Chondrocyte (in vitro differentiated cells): Measurements from ENCODE around the gene KCNK3. TPM values are rescaled to one million over a fixed set of nuclear protein-coding genes. Genes with fewer than 3 reads are reported as not detected.

ENCODE experiments used
- DNase-seq: peaks from one replicate; pipeline ENCODE4 v3.0.0; 2021; ENCODE audit warnings: mixed read lengths, low spot score
- H3K27ac Mint-ChIP-seq: one replicate; pipeline ENCODE4 v1.8.0; 2021; ENCODE audit warnings: mild to moderate bottlenecking, moderate library complexity, mixed read lengths; ENCODE audit not compliant: unreplicated experiment
- H3K27me3 Mint-ChIP-seq: 2 replicates; pipeline ENCODE4 v1.8.0; 2021; ENCODE audit warnings: low read depth, mixed read lengths
- H3K36me3 Mint-ChIP-seq: 2 replicates; pipeline ENCODE4 v1.8.0; 2021; ENCODE audit warnings: low read depth, mixed read lengths
- H3K4me1 Mint-ChIP-seq: 2 replicates; pipeline ENCODE4 v1.8.0; 2021; ENCODE audit warnings: low read depth, mild to moderate bottlenecking, mixed read lengths
- H3K4me3 Mint-ChIP-seq: one replicate; pipeline ENCODE4 v1.8.0; 2021; ENCODE audit warnings: mild to moderate bottlenecking, moderate library complexity, mixed read lengths; ENCODE audit not compliant: unreplicated experiment
- H3K9me3 Mint-ChIP-seq: 2 replicates; pipeline ENCODE4 v1.8.0; 2021; ENCODE audit warnings: low read depth, mixed read lengths
- CTCF ChIP-seq: fragments of 200-600 bp; sonication (generic); IDR thresholded peaks from 2 replicates; pipeline ENCODE4 v1.5.0; 2021; ENCODE audit warnings: antibody characterized with exemption, mild to moderate bottlenecking, moderate library complexity
- total RNA-seq: library from RNA; stranded (reverse); gene quantifications from 3 replicates; pipeline ENCODE4 v1.2.1, GENCODE V29; 2021

KCNK3 gene
- total RNA-seq, 1 donor from 2014 or later = 2.9 TPM

GRCh38 chr2:26765475-26766200 is 73.1 kb downstream of the KCNK3 start:
- peaks cover 57% of the 10 kb centered on the region for H3K4me1 Mint-ChIP-seq
- peak overlapping the region; percentile 87 for H3K4me3 Mint-ChIP-seq
- H3K9me3 Mint-ChIP-seq = no peaks in the 10 kb centered on the region
- no peak for TF ChIP-seq CTCF
- H3K27me3 Mint-ChIP-seq = no peaks in the 10 kb centered on the region
- no peak for DNase-seq
- H3K36me3 Mint-ChIP-seq = no peaks in the 10 kb centered on the region
- H3K27ac Mint-ChIP-seq = peak overlapping the region; percentile 85

GRCh38 chr2:26767129-26767528 is 74.6 kb downstream of the KCNK3 start:
- no peak for TF ChIP-seq CTCF
- H3K4me3 Mint-ChIP-seq = no peak overlapping the region
- no peak overlapping the region for H3K27ac Mint-ChIP-seq
- no peaks in the 10 kb centered on the region for H3K36me3 Mint-ChIP-seq
- H3K4me1 Mint-ChIP-seq = peaks cover 71% of the 10 kb centered on the region
- no peak for DNase-seq
- no peaks in the 10 kb centered on the region for H3K27me3 Mint-ChIP-seq
- H3K9me3 Mint-ChIP-seq = no peaks in the 10 kb centered on the region

GRCh38 chr2:26767894-26768487 is 75.5 kb downstream of the KCNK3 start:
- Mint-ChIP-seq H3K9me3 (no peaks in the 10 kb centered on the region), H3K27me3 (no peaks in the 10 kb centered on the region), H3K4me1 (peaks cover 78% of the 10 kb centered on the region), H3K4me3 (no peak overlapping the region), H3K36me3 (no peaks in the 10 kb centered on the region), H3K27ac (no peak overlapping the region)
- no peak for TF ChIP-seq CTCF
- DNase-seq = no peak

- no peaks in the 10 kb centered on the region for H3K27me3 Mint-ChIP-seq
- H3K36me3 Mint-ChIP-seq = no peaks in the 10 kb centered on the region
- H3K4me1 Mint-ChIP-seq = peaks cover 71% of the 10 kb centered on the region
- TF ChIP-seq CTCF = no peak
- no peaks in the 10 kb centered on the region for H3K9me3 Mint-ChIP-seq
- no peak overlapping the region for H3K4me3 Mint-ChIP-seq
- DNase-seq = no peak
- peak overlapping the region; percentile 5 for H3K27ac Mint-ChIP-seq
These were observed 76.2 kb downstream of the KCNK3 start for GRCh38 chr2:26768759-26769088.

GRCh38 chr2:26769089-26769761 is 76.7 kb downstream of the KCNK3 start:
- Mint-ChIP-seq H3K4me1 (peaks cover 69% of the 10 kb centered on the region), H3K4me3 (no peak overlapping the region), H3K36me3 (no peaks in the 10 kb centered on the region), H3K27me3 (no peaks in the 10 kb centered on the region), H3K9me3 (no peaks in the 10 kb centered on the region), H3K27ac (peak overlapping the region; percentile 71)
- DNase-seq = no peak
- no peak for TF ChIP-seq CTCF
